CD14-positive monocyte (primary cell): Measurements from ENCODE around the gene AHI1. TPM values are rescaled to one million over a fixed set of nuclear protein-coding genes. Genes with fewer than 3 reads are reported as not detected.

ENCODE experiments used
- DNase-seq, 3 donors: peaks; one replicate each; pipeline ENCODE4 v3.0.0-alpha.2; 2011 to 2022
- H2AFZ ChIP-seq: 2 replicates; pipeline ENCODE4 v1.6.0; 2012; ENCODE audit warnings: mild to moderate bottlenecking, low read depth, low read length, inconsistent platforms; ENCODE audit not compliant: insufficient read depth, poor library complexity, severe bottlenecking
- H3K27ac ChIP-seq, 2 donors: 1 replicate in 1 of 2; 2 replicates in 1 of 2; pipeline ENCODE4 v1.5.1; 2012 to 2013; ENCODE audit warnings: low read length in 2 of 2, control low read depth in 1 of 2, inconsistent platforms in 1 of 2, low read depth in 1 of 2, mild to moderate bottlenecking in 1 of 2
- H3K27me3 ChIP-seq, 2 donors: one replicate each; pipeline versions ENCODE4 v1.6.0 to v1.6.1; 2011 to 2013; ENCODE audit warnings: low read length in 2 of 2; ENCODE audit not compliant: control insufficient read depth in 2 of 2, insufficient read depth in 2 of 2
- H3K36me3 ChIP-seq, 2 donors: replicated peaks in 1 of 2; 1 replicate in 1 of 2; 2 replicates in 1 of 2; pipeline versions ENCODE4 v1.5.1 to v1.6.1; 2012 to 2013; ENCODE audit warnings: low read length in 2 of 2, control low read depth in 1 of 2, inconsistent platforms in 1 of 2, mild to moderate bottlenecking in 1 of 2; ENCODE audit not compliant: insufficient read depth in 2 of 2, control insufficient read depth in 1 of 2
- H3K4me1 ChIP-seq, 2 donors: 1 replicate in 1 of 2; 2 replicates in 1 of 2; pipeline versions ENCODE4 v1.5.1 to v1.6.1; 2012 to 2013; ENCODE audit warnings: low read length in 2 of 2, control low read depth in 1 of 2, inconsistent platforms in 1 of 2, mild to moderate bottlenecking in 1 of 2, moderate library complexity in 1 of 2; ENCODE audit not compliant: insufficient read depth in 2 of 2, control insufficient read depth in 1 of 2
- H3K4me2 ChIP-seq: replicated peaks from 2 replicates; pipeline ENCODE3; 2012; ENCODE audit warnings: low read length, moderate library complexity, mild to moderate bottlenecking; ENCODE audit not compliant: poor library complexity, severe bottlenecking; ENCODE audit errors: extremely low read depth
- H3K4me3 ChIP-seq, 3 experiments: fragments of 200-600 bp in 1 of 3; sonication (generic) in 1 of 3; replicated peaks in 1 of 3; 1 replicate in 2 of 3; 2 replicates in 1 of 3; pipeline ENCODE4 v1.5.1; 2011 to 2013; ENCODE audit warnings: low read length in 3 of 3, mild to moderate bottlenecking in 3 of 3, control low read depth in 2 of 3, low read depth in 2 of 3, inconsistent platforms in 1 of 3, moderate library complexity in 1 of 3
- H3K79me2 ChIP-seq: 2 replicates; pipeline ENCODE4 v1.6.0; 2012; ENCODE audit warnings: mild to moderate bottlenecking, control low read depth, inconsistent platforms, low read length, moderate library complexity; ENCODE audit not compliant: insufficient read depth
- H3K9ac ChIP-seq: 2 replicates; pipeline ENCODE4 v1.6.0; 2017; ENCODE audit warnings: low read length, mild to moderate bottlenecking; ENCODE audit not compliant: insufficient read depth, poor library complexity, severe bottlenecking
- H3K9me3 ChIP-seq, 2 donors: replicated peaks in 1 of 2; 1 replicate in 1 of 2; 2 replicates in 1 of 2; pipeline versions ENCODE4 v1.5.1 to v1.6.1; 2012 to 2013; ENCODE audit warnings: low read length in 2 of 2, control low read depth in 1 of 2; ENCODE audit not compliant: control insufficient read depth in 1 of 2, insufficient read depth in 1 of 2
- H4K20me1 ChIP-seq: 2 replicates; pipeline ENCODE4 v1.6.0; 2012; ENCODE audit warnings: mild to moderate bottlenecking, low read length, control low read depth, moderate library complexity; ENCODE audit not compliant: insufficient read depth
- H3K27ac Mint-ChIP-seq, 7 donors: one replicate each; pipeline ENCODE4 v1.8.0; 2020; ENCODE audit warnings: mild to moderate bottlenecking in 7 of 7, mixed read lengths in 7 of 7, moderate library complexity in 6 of 7, inconsistent platforms in 2 of 7
- H3K27me3 Mint-ChIP-seq, 3 donors: one replicate each; pipeline ENCODE4 v1.8.0; 2021 to 2022; ENCODE audit warnings: low read depth in 3 of 3, mild to moderate bottlenecking in 3 of 3, mixed read lengths in 3 of 3, moderate library complexity in 3 of 3, inconsistent platforms in 1 of 3
- H3K36me3 Mint-ChIP-seq, 2 donors: one replicate each; pipeline ENCODE4 v1.8.0; 2020; ENCODE audit warnings: mixed read lengths in 2 of 2, inconsistent platforms in 1 of 2, mild to moderate bottlenecking in 1 of 2
- H3K4me1 Mint-ChIP-seq: one replicate; pipeline ENCODE4 v1.8.0; 2020; ENCODE audit warnings: mild to moderate bottlenecking, mixed read lengths
- H3K4me3 Mint-ChIP-seq, 2 donors: one replicate each; pipeline ENCODE4 v1.8.0; 2020; ENCODE audit warnings: mild to moderate bottlenecking in 2 of 2, mixed read lengths in 2 of 2, moderate library complexity in 1 of 2
- H3K9me3 Mint-ChIP-seq, 7 donors: one replicate each; pipeline ENCODE4 v1.8.0; 2020 to 2022; ENCODE audit warnings: mixed read lengths in 7 of 7, mild to moderate bottlenecking in 6 of 7, moderate library complexity in 6 of 7, inconsistent platforms in 2 of 7
- WGBS: methylation state at CpG from one replicate; pipeline ENCODE4 v1.1.5; 2013; ENCODE audit warnings: missing lambda C conversion rate; ENCODE audit not compliant: insufficient coverage; 5-methylcytosine and 5-hydroxymethylcytosine counted together
- intact Hi-C, 2 donors: fragments of 100-400 bp; cut with micrococcal nuclease; formaldehyde crosslinking; loops; one replicate each; pipeline versions ENCODE4 v1.15.0 to v1.15.1; 2023
- polyA plus RNA-seq, 3 donors: library from polyadenylated mRNA; depleted of rRNA in 1 of 3; unstranded in 2 of 3; stranded (reverse) in 1 of 3; fragments of 300-500 nt in 2 of 3; fragments of >200 nt in 1 of 3; fragmentation: Illumina TruSeq in 2 of 3; gene quantifications; 1 replicate in 2 of 3; 2 replicates in 1 of 3; pipeline ENCODE4 v1.2.3, GENCODE V29; 2012 to 2021
- TF ChIP-seq, protein P1 (sequence below): fragments of 200-600 bp; IDR thresholded peaks from one replicate; pipeline ENCODE4 v1.8.0; 2022; ENCODE audit warnings: antibody characterized with exemption, mild to moderate bottlenecking

AHI1 gene
- polyA plus RNA-seq, 3 donors, result 0.91 to 2.8 (median 1.4) TPM

DNA sequence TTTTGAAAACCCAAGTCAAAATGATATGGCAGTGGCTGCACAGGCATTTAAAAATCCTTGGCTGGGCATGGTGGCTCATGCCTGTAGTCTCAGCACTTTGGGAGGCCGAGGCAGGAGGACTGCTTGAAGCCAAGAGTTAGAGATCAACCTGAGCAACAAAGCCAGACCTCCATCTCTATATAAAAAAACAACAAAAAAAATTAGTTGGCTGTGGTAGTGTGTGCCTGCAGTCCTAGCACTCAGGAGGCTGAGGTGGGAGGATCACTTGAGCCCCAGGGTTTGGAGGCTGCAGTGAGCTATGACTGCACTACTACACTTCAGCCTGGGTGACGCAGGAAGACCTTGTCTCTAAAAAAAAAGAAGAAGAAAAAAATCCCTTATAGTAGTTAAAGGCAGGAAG is 173.6 kb downstream of the AHI1 start:
- no peaks in the 10 kb centered on the region for H3K9me3 ChIP-seq
- no peak for DNase-seq

DNA sequence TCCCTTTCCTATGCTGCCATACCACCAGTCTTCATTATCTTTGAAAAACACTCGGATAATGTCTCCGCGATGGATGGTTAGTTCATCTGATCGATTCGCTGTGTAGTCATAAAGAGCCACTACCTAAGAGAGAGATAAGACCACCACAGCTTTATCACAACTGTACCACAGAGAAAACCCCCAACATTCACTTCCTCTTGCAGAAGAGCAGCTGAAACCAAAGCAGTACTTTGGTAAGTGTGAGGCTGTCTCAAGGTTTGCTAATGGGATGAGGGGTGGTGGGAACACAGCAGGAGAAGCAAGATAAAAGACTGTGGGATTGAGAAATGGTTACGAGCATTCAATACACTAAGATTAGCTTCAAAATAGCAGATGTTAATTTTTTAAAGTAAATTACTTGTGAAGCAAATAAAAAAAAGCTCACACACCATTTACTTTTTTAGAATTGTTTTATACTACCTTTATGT is 174.3 kb downstream of the AHI1 start:
- peak overlapping the region in 2 of 7 donors; percentile 75 to 78 for H3K27ac Mint-ChIP-seq
- Histone ChIP-seq H3K9ac (no peak overlapping the region), H2AFZ (peak overlapping the region; percentile 9), H3K36me3 (no peaks in the 10 kb centered on the region), H3K27me3 (no peaks in the 10 kb centered on the region), H3K27ac (peak overlapping the region in 1 of 2 donors; percentile 44), H3K9me3 (no peaks in the 10 kb centered on the region), H3K4me1 (peaks cover 22 to 34% of the 10 kb centered on the region in 2 donors), H4K20me1 (no peaks in the 10 kb centered on the region), H3K79me2 (no peaks in the 10 kb centered on the region), H3K4me2 (peak overlapping the region; percentile 46), H3K4me3 (peak overlapping the region in 2 of 3 experiments; percentile 7 to 44)
- intact Hi-C loops, result no loop called here
- WGBS, result 0% methylated on average over 3 of the region's 6 CpGs
- H3K9me3 Mint-ChIP-seq, result no peaks in the 10 kb centered on the region
- TF ChIP-seq, protein P1, sequence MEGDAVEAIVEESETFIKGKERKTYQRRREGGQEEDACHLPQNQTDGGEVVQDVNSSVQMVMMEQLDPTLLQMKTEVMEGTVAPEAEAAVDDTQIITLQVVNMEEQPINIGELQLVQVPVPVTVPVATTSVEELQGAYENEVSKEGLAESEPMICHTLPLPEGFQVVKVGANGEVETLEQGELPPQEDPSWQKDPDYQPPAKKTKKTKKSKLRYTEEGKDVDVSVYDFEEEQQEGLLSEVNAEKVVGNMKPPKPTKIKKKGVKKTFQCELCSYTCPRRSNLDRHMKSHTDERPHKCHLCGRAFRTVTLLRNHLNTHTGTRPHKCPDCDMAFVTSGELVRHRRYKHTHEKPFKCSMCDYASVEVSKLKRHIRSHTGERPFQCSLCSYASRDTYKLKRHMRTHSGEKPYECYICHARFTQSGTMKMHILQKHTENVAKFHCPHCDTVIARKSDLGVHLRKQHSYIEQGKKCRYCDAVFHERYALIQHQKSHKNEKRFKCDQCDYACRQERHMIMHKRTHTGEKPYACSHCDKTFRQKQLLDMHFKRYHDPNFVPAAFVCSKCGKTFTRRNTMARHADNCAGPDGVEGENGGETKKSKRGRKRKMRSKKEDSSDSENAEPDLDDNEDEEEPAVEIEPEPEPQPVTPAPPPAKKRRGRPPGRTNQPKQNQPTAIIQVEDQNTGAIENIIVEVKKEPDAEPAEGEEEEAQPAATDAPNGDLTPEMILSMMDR, result no peak
- H3K27me3 Mint-ChIP-seq, result peaks cover 0 to 2% (median 2%) of the 10 kb centered on the region in 3 donors
- no peaks in the 10 kb centered on the region for H3K36me3 Mint-ChIP-seq
- peak in 2 of 3 donors; percentile 17 to 20 for DNase-seq
- H3K4me1 Mint-ChIP-seq, result peaks cover 37% of the 10 kb centered on the region
- H3K4me3 Mint-ChIP-seq, result peak overlapping the region in 1 of 2 donors; percentile 82

More for the DNA sequence above, 173.6 kb downstream of the AHI1 start:
- Histone ChIP-seq H3K4me2 (no peak overlapping the region), H3K4me3 (no peak overlapping the region), H3K79me2 (no peaks in the 10 kb centered on the region), H3K36me3 (no peaks in the 10 kb centered on the region), H3K27me3 (no peaks in the 10 kb centered on the region), H4K20me1 (no peaks in the 10 kb centered on the region), H3K27ac (no peak overlapping the region), H2AFZ (no peak overlapping the region), H3K9ac (no peak overlapping the region), H3K4me1 (peaks cover 22 to 34% of the 10 kb centered on the region in 2 donors)
- Mint-ChIP-seq H3K27ac (no peak overlapping the region), H3K4me3 (no peak overlapping the region), H3K27me3 (peaks cover 0 to 2% (median 2%) of the 10 kb centered on the region in 3 donors), H3K4me1 (peaks cover 37% of the 10 kb centered on the region), H3K36me3 (no peaks in the 10 kb centered on the region), H3K9me3 (peaks cover 0 to 3% (median 0%) of the 10 kb centered on the region in 7 donors)
- TF ChIP-seq, protein P1, result no peak
- no CpG with 5 or more reads among the region's 2 CpGs for WGBS
- intact Hi-C loops, result no loop called here
